ENCODE measurements around the gene PRAME. TPM values are rescaled to one million over a fixed set of nuclear protein-coding genes. Genes with fewer than 3 reads are reported as not detected.

The PRAME gene
- total RNA-seq, 1 donor = 0.36 TPM

- H3K4me3 ChIP-seq (ENCODE audit: insufficient read depth, low read length) = no peak overlapping the region
- no peaks in the 10 kb centered on the region for H3K9me3 ChIP-seq (ENCODE audit: low read depth, low read length)
- no peaks in the 10 kb centered on the region for H3K27me3 ChIP-seq (ENCODE audit: insufficient read depth, low read length)
- H3K4me2 ChIP-seq (ENCODE audit: insufficient read depth, low read length) = no peak overlapping the region
- H3K36me3 ChIP-seq (ENCODE audit: insufficient read depth, low read length) = no peaks in the 10 kb centered on the region
- H3K79me2 ChIP-seq (ENCODE audit: insufficient read depth, low read length) = no peaks in the 10 kb centered on the region
- no peak overlapping the region for H3K27ac ChIP-seq (ENCODE audit: low read depth, low read length)
- H2AFZ ChIP-seq (ENCODE audit: low read length) = no peak overlapping the region
- TF ChIP-seq CTCF (IDR thresholded peaks at IDR 0.05; ENCODE audit: extremely low read depth, low read depth, low read length) = no peak
- no peaks in the 10 kb centered on the region for H4K20me1 ChIP-seq (ENCODE audit: insufficient read depth, low read length)
- no peaks in the 10 kb centered on the region for H3K4me1 ChIP-seq (ENCODE audit: insufficient read depth, low read length)
- no peak for DNase-seq (ENCODE audit: insufficient read length, low spot score, missing footprints)
Observed at GRCh38 chr22:22546490-22546889, 12.6 kb downstream of the PRAME start.

- DNase-seq (ENCODE audit: insufficient read length, low spot score, missing footprints) = no peak
- Histone ChIP-seq H3K27ac (ENCODE audit: low read depth, low read length) (no peak overlapping the region), H3K4me1 (ENCODE audit: insufficient read depth, low read length) (no peaks in the 10 kb centered on the region)
Observed at GRCh38 chr22:22545084-22545483, 14.0 kb downstream of the PRAME start.

GRCh38 chr22:22538226-22538989 lies 20.7 kb downstream of the PRAME start:
- Histone ChIP-seq H3K4me3 (ENCODE audit: insufficient read depth, low read length) (no peak overlapping the region), H3K27ac (ENCODE audit: low read depth, low read length) (no peak overlapping the region), H3K36me3 (ENCODE audit: insufficient read depth, low read length) (no peaks in the 10 kb centered on the region), H3K27me3 (ENCODE audit: insufficient read depth, low read length) (no peaks in the 10 kb centered on the region), H2AFZ (ENCODE audit: low read length) (no peak overlapping the region), H4K20me1 (ENCODE audit: insufficient read depth, low read length) (no peaks in the 10 kb centered on the region), H3K4me1 (ENCODE audit: insufficient read depth, low read length) (no peaks in the 10 kb centered on the region), H3K4me2 (ENCODE audit: insufficient read depth, low read length) (no peak overlapping the region), H3K9me3 (ENCODE audit: low read depth, low read length) (no peaks in the 10 kb centered on the region), H3K79me2 (ENCODE audit: insufficient read depth, low read length) (no peaks in the 10 kb centered on the region)
- TF ChIP-seq CTCF (IDR thresholded peaks at IDR 0.05; ENCODE audit: extremely low read depth, low read depth, low read length) = no peak
- no peak for DNase-seq (ENCODE audit: insufficient read length, low spot score, missing footprints)

More at GRCh38 chr22:22545084-22545483, 14.0 kb downstream of the PRAME start:
- no peaks in the 10 kb centered on the region for H3K79me2 ChIP-seq (ENCODE audit: insufficient read depth, low read length)
- no peak overlapping the region for H3K4me2 ChIP-seq (ENCODE audit: insufficient read depth, low read length)
- H4K20me1 ChIP-seq (ENCODE audit: insufficient read depth, low read length) = no peaks in the 10 kb centered on the region
- no peaks in the 10 kb centered on the region for H3K9me3 ChIP-seq (ENCODE audit: low read depth, low read length)
- no peak overlapping the region for H2AFZ ChIP-seq (ENCODE audit: low read length)
- H3K36me3 ChIP-seq (ENCODE audit: insufficient read depth, low read length) = no peaks in the 10 kb centered on the region
- no peak for TF ChIP-seq CTCF (IDR thresholded peaks at IDR 0.05; ENCODE audit: extremely low read depth, low read depth, low read length)
- no peak overlapping the region for H3K4me3 ChIP-seq (ENCODE audit: insufficient read depth, low read length)
- no peaks in the 10 kb centered on the region for H3K27me3 ChIP-seq (ENCODE audit: insufficient read depth, low read length)

- Histone ChIP-seq H3K36me3 (ENCODE audit: insufficient read depth, low read length) (no peaks in the 10 kb centered on the region), H3K79me2 (ENCODE audit: insufficient read depth, low read length) (no peaks in the 10 kb centered on the region), H3K9me3 (ENCODE audit: low read depth, low read length) (no peaks in the 10 kb centered on the region), H3K27ac (ENCODE audit: low read depth, low read length) (no peak overlapping the region), H2AFZ (ENCODE audit: low read length) (no peak overlapping the region), H3K4me3 (ENCODE audit: insufficient read depth, low read length) (no peak overlapping the region), H3K4me1 (ENCODE audit: insufficient read depth, low read length) (no peaks in the 10 kb centered on the region), H3K4me2 (ENCODE audit: insufficient read depth, low read length) (no peak overlapping the region), H3K27me3 (ENCODE audit: insufficient read depth, low read length) (no peaks in the 10 kb centered on the region), H4K20me1 (ENCODE audit: insufficient read depth, low read length) (no peaks in the 10 kb centered on the region)
- no peak for TF ChIP-seq CTCF (IDR thresholded peaks at IDR 0.05; ENCODE audit: extremely low read depth, low read depth, low read length)
- DNase-seq (ENCODE audit: insufficient read length, low spot score, missing footprints) = no peak
Observed at GRCh38 chr22:22536916-22537315, 22.1 kb downstream of the PRAME start.
